ENCODE data around the gene SLC34A2.
"Not testable (repeated sequence)": the region's sequence is repeated elsewhere in the genome, so short reads cannot be mapped to it uniquely, and the experiment has no call there.

Gene SLC34A2, protein sequence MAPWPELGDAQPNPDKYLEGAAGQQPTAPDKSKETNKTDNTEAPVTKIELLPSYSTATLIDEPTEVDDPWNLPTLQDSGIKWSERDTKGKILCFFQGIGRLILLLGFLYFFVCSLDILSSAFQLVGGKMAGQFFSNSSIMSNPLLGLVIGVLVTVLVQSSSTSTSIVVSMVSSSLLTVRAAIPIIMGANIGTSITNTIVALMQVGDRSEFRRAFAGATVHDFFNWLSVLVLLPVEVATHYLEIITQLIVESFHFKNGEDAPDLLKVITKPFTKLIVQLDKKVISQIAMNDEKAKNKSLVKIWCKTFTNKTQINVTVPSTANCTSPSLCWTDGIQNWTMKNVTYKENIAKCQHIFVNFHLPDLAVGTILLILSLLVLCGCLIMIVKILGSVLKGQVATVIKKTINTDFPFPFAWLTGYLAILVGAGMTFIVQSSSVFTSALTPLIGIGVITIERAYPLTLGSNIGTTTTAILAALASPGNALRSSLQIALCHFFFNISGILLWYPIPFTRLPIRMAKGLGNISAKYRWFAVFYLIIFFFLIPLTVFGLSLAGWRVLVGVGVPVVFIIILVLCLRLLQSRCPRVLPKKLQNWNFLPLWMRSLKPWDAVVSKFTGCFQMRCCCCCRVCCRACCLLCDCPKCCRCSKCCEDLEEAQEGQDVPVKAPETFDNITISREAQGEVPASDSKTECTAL
- total RNA-seq, result 0 reads per million in 2 donors

DNA sequence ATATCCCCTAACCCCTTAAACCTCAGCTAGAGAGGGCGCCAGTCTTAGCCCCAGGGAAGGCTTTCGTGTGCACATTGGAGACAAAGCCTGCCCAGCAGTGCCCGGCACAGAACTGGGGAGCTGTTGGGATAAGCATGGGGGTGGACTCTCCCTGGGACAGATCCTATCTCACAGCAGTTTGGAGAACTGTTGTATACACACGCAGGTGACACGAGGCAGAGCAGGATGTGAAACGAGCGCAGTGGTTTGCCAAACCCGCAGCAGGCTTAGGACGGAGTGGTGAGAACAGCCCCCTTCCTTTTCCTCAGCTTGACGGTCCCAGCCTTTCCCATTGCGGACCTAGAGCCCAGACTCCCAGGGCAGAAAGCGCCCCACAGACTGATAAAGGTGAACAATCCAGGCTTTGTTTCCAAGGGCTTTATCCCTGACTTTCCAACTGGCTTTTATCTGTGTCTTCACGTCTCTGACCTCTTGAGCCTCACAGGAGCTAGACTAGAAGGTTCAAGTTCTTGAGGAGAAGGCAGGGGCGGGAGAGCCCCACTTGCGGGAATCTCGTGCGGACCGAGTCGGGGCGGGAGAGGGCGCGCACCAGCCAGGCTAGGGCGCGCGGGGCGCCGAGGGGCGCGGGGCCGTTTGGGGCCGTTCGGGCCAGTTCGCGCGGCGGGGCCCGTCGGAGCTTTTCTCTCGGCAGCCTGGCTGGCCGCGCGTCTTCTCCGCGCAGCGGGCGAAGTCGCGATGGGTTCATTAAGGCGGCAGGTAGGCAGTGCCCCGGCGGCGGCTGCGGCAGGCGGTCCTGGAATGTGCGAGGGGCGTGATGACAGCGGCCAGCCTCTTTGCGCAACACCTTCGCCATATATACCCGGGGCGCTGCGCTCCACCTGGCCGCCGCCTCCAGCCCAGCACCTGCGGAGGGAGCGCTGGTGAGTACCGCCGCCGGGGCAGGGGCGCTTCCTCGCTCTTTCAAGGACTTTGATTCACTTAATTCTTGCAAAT lies at the start of gene SLC34A2:
Gene SLC34A2, plus strand, starts transcription at position 881 of the 993 bp plus-strand sequence. CDS start 6,650 bp downstream, outside the sequence.
- no peak for DNase-seq

DNA sequence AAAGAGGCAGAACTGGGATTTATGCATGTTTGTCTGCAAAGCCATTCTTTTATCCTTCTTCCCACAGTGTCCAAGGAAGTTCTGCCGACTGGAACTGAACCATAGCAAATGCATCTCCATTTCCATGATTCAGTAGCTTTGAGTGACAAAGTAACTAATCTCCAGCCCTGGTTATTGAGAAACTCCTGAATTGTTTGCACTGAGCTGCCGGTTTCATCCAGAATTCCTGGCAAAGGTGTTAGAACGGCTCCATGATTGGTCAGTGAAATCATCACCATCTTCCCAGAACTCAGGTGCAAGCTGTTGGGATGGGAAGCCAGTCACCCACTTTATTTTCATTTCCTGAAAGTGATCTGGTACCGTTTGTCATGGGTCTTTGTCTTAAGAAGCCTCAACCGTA lies 47.0 kb upstream of the SLC34A2 start:
- DNase-seq, result no peak

DNA sequence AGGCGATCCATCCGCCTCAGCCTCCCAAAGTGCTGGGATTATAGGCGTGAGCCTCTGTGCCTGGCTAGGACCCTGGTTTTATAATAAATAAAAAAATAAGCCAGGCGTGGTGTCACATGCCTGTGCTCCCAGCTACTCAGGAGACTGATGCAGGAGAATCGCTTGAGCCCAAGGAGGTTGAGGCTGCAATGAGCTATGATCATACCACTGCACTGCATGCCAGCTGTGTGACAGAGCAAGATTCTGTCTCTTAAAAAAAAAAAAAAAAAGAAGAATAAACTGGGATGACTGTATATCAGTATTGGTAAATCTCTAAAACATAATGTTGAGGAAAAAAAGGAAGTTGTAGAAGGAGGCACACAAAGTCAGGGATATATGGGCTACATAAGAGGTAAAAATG lies 45.7 kb upstream of the SLC34A2 start:
- DNase-seq, result no peak

DNA sequence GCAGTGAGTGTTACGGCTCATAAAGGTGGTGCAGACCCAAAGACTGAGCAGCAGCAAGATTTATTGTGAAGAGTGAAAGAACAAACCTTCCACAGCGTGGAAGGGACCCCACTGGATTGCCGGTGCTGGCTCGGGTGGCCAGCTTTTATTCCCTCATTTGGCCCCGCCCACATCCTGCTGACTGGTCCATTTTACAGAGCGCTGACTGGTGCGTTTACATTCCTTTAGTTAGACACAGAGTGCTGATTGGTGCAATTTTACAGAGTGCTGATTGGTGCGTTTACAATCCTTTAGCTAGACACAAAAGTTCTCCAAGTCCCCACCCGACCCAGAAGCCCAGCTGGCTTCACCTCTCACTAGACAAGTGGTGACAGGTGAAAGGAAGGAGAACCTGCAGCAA lies 42.0 kb upstream of the SLC34A2 start:
- DNase-seq, result not testable (repeated sequence)

DNA sequence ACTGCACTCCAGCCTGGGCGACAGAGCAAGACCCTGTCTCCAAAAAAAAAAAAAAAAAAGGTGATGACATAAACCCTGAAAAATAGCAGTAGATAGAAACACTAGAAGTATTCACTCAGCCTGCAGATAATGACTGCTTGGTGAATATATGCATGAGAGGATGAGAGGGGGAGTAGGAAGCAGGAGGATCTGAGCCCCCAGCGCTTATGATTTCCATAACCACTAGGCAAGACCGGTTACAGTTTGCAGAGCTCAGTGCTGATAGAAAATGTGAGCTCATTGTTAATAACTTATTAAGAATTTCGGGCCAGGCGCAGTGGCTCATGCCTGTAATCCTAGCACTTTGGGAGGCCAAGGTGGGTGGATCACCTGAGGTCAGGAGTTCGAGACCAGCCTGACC lies 40.8 kb upstream of the SLC34A2 start:
- DNase-seq, result no peak

DNA sequence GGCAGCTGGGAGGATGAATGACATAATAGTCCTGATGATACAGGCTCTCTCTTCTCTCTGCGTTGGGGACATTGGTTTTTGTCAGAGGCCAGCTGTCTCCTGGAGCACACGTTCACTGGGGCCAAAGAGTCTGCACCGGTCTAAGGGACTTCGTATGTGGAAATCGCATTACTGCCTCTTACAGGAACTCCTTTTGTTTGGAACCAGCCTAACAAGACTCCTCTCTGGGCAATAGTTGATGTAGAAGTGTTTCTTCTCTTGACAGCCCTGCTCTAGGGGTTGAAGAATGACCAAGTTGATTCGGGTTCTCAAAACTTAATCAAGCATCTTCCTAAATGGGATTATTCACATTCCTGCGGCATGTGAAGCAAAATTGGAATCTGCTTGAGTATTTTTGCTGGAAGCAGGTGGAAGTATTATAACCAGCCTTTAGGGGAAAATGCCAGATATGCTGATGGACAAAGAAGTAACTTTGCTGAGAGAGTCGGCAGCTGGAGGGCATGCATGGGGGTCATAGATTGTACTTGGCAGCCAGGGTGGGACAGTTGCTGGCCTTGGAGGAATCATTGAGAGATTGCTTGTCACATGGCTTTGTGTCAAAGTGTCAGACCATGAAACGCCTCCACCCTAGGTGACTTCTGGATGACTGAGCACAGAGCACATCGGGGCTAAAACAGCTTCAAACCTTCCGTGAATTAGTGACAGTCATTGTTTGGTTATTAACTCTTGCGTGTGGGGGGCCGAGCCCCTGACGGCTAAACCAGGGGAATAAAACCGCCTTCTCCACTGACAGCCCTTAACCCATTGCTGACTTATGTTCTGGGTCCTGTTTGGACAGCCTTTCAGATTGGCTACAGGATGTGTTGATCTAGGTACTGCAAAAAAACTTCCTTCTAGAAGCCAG lies 34.4 kb upstream of the SLC34A2 start:
- no peak for DNase-seq

DNA sequence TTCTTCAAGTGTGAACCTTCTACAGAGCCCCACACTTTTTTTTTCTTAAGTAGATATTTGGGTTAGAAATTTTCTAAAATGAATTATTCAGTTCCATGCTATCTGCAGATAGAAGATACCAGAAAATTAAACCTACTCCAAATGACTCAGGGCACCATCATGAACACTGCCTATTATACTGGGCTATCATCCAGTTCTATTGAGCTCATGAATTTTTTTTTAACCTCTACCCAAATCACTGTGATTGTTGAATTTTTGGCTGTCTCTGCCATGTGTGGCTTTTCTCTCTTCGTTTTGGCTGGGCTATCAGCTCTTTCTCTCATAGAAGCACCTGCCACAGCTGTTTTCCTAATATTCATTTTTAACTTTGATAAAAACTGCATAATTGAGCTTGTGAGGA lies 31.0 kb upstream of the SLC34A2 start:
- no peak for DNase-seq

DNA sequence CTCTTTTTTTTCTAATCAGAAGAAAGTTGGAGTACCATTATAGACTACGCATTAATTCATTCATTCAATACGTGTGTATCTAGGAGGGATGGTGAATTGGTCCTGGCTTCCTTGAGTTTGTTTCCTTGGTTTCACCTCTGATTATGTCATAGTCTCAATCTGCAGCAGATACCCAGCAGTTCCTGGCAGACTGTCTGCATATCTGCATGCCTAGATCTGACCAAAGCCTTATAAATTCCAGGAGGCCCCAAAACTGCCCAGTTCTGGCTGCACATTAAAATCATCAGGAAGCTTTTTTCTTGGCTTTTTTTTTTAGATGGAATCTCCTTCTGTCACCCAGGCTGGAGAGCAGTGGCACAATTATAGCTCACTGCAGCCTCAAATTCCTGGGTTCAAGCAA lies 27.2 kb upstream of the SLC34A2 start:
- no peak for DNase-seq

DNA sequence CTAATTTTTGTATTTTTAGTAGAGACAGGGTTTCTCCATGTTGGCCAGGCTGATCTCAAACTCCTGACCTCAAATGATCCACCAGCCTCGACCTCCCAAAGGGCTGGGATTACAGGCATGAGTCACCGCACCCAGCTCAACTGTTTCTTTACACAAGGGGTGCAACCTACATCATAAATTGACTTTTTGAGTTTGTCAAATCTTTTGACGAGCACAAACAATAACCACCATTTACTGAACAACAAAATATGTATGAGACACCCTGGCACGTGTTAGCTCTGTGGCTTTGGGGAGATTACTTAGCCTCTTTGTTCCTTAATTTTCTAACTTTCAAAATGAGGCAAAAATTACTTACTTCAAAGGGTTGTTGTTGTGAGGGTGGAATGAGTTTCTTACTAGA lies 23.5 kb upstream of the SLC34A2 start:
- no peak for DNase-seq

DNA sequence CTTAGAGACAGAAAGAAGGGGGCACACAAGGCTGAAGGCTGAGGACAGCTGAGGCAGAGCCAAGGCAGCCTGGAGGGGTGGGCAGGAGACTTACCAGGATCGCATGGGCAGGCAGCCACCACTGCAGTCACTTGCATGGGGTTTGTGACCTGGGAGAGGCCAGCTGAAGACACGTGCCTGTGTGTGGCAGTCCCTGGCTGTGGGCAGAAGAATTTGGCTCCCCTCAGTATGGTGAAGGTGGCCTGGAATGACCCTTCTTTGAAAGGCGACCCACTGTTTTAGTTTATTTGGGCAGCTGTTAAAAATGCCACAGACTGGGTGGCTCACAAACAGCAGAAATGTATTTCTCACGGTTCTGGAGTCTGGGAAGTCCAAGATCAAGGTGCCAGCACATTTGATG lies 22.1 kb upstream of the SLC34A2 start:
- no peak for DNase-seq

DNA sequence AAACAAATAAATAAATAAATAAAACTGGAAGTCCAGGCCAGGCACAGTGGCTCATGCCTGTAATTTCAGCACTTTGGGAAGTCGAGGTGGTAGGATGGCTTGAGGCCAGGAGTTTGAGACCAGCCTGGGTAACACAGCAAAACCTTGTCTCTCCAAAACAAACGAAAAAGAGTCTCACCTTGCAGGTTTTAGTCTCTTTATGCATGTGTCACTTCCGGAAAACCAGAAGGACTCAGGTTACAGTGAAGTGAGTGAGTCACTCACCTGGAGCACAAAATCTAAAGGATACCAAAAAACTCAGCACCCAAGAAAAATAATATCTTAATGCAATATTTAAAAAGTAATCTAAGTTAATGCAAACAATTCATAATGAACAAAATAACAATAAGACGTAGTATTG lies 20.1 kb upstream of the SLC34A2 start:
- DNase-seq, result no peak

DNA sequence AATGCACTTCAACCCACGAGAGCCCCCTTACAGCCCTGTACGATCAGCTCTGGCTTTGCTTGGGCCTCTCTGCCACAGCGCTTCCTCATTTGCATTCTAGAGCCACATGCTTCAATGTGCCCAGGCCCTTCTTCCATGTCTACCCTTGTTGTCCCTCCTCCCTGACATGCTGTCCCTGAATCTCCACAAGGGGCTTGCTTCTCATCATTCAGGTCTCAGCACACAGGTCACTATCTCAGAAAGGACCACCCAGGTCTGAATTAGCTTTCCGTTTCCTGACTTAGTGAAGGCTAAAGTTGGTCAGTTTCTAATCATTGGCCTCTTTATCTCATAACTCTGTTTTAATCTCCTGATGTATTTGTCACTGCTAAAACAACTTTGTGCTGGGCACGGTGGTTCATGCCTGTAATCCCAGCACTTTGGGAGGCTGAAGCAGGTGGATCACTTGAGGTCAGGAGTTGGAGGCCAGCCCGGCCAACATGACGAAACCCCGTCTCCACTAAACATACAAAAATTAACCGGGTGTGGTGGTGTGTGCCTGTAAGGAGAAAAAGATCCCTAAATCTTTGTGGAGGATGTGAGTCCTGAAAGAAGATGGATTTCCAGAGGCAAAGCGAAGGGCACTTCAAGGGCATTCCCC lies 17.9 kb upstream of the SLC34A2 start:
- no peak for DNase-seq

DNA sequence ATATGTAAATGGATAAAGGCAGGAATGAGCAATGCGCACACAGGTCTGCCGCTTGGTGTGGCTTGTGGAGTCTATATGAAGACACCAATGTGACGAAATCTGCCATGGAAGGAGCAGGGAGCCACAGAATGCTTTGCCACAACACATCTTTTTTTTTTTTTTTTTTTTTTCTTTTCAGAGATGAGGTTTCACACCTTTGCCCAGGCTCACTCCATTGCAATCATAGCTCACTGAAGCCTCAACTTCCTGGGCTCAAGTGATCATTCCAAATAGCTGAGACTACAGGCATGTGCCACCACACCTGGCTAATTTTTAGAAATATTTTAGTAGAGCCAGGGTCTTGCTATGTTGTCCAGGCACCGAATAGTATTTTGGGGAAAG lies 17.4 kb upstream of the SLC34A2 start:
- DNase-seq, result no peak

DNA sequence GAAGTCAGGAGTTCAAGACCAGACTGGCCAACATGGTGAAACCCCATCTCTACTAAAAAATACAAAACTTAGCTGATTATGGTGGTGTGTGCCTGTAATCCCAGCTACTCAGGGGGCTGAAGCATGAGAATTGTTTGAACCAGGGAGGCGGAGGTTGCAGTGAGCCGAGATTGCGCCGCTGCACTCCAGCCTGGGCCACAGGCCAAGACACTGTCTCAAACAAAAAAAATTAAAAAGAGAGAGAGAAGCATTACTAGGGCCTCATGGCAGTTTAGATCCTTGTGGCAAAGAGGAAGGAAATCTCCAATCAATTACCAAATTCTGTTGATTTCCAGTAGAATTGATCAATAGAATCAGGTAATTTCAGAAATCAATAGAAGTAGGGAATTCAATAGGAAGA lies 16.8 kb upstream of the SLC34A2 start:
- no peak for DNase-seq

DNA sequence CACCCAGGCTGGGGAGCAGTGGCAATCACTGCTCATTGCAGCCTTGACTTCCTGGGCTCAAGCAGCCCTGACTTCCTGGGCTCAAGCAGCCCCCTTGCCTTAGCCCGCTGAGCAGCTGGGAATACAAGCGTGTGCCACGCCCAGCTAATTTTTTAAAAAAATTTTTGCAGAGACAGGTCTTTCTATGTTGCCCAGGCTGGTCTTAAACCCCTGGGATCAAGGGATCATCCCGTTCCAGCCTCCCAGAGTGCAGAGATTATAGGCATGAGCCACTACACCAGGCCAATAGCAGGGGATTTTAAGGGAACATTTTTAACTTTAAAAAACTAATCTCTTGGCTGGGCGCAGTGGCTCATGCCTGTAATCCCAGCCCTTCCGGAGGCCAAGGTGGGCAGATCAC lies 5.3 kb upstream of the SLC34A2 start:
- no peak for DNase-seq

DNA sequence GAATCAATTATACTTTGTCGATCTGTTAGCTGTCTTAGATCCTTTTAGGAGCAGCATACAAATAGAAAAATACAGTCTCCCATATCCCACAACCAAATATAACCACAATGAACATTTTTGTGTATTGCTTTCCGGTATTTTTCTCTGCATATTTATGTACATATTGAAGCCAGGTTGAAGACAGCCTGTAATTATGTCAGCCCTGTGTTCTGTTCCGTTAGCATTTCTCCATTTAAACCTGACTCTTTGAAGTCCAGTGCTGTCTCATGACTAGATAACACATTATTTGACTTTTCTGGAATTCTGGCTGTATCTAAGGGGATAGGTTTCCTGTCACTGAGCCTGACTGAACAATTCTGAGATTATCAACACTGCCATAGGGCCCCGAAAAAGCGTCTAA lies 4.0 kb upstream of the SLC34A2 start:
- DNase-seq, result no peak

DNA sequence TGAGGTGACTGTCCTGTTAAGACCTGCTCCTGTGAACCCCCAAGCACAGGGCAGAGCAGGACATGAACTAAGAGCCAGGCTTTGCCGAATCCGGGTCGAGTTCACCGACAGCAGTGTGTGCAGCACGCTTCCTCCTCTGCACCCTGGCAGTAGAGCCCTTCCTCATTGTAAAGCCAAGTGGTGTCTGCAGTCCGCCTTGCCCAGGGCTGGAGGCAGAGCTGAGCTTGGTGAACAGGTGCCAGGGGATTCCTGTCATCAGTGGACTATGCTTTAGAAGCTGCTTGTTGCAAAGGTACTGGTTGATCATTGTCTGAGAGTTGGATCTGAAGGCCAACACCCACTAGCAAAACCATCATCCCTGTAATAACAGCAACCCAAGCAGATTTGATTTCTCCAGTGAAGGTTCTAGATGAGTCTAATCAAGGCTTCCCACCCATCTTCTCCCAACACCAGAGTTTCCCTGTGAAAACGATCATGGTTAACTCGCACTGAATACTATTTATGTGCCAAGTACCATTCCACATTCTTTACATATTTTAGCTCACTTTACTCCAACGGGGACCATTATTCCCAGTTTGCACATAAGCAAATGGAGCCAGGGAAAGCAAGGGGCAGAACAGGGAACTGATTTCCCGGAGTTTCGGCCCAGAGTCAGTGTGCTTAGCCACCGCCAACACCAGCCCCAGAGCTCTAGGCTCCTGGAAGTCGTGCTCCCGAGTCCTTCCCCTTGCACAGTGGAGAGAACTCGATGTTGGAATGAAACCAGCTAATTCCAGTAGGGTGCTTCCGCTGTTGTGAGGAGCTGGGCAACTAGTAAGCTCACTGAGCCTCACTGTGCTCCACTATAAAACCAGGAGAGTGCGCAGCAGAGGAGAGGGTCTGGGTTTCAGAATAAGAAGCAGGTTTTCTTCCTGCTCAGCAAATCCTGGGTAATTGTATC lies 1.4 kb upstream of the SLC34A2 start:
- DNase-seq, result no peak

DNA sequence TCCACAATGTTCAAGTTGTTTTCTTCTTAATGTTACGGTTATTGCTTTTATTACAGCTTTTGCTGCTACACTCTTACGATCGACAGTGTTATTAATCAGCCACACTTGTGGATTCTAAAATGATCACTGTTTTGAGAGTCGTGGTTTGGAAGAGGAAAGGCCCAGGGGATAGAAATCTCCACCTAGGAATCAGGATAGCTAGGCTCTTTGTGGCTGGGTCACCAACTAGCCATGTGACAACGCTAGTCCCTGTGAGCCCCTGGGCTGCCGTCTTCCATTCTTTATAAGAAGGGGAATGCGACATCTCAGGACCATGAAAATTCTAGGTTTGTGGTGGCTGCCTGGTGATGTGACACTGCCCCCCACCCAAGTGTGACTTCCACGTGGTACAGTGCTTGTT lies 380 bp downstream of the SLC34A2 start:
- DNase-seq, result no peak

DNA sequence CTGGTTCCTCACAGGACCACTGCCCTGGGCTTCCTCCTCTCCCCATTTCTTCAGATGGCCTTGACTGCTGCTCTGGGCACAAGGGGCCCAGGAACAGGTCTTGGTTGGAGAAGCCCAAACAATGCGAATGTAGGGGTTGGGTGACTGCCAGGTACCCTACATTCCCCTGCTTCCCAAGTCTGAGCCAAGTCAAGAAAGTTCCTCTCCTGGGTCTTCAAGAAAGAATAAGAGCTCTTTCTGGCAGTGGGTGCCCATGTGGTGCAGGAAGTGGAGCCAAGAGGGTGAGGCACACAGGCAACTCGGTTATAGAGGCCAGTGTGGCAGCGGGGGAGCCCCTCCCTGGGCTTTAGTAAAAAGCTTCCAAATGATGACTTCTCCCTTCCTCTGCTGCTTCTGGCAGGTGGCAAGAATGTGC lies 2.7 kb downstream of the SLC34A2 start:
- no peak for DNase-seq

DNA sequence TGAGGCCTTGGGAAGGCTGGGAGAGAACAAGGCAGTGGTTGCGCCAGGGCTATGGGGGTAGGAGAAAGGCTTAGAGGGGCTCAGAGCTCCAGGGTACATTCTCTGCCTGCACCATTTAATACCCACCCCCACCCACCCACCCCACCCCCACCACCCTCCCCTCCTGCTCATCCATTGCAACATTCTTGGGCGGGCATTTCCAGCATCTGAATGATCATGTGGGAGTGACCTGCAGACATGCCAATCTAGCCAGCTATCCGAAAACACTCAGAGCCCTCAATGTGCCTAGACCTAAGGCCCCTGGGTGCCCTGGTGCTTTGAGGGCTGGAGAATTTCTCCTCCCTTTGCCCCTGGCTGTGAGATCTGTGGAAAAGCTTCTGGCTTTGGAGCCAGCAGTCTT lies 3.1 kb downstream of the SLC34A2 start:
- DNase-seq, result no peak
